ENCODE data around the gene DDX52. TPM values are rescaled to one million over a fixed set of nuclear protein-coding genes. Genes with fewer than 3 reads are reported as not detected.

Gene DDX52
- total and polyA plus RNA-seq, 7 donors = 7.6 to 21.2 (median 16.5) TPM

DNA sequence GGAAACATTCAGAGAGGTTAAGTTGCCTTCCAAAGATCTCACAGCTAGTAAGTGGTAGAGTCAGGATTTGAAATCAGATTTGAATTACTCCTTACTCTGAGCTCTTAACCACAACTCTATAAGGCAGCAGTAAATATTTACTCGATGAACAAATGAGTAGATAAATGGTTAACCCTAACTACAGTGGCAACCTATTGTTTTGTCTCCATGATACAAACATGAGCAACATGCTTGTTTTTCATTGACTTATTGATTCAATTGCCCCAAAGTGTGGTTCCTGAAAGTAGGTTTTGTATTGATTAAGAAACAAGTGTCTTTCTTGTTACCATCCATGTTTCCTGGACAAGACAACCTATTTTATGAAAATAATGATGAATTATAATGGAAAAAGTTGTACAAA is 34.8 kb upstream of the DDX52 start:
- DNase-seq = no peak
- TF ChIP-seq POLR2A (IDR thresholded peaks at IDR 0.05) (no peak), EP300 (IDR thresholded peaks at IDR 0.05) (no peak), POLR2AphosphoS5 (IDR thresholded peaks at IDR 0.05) (no peak), CTCF (IDR thresholded peaks at IDR 0.05) (no peak)
- Histone ChIP-seq H3K27me3 (no peaks in the 10 kb centered on the region), H3K27ac (no peak overlapping the region), H3K4me3 (no peak overlapping the region), H3K36me3 (no peaks in the 10 kb centered on the region), H3K4me1 (peaks cover 0 to 5% (median 0%) of the 10 kb centered on the region in 4 donors), H3K9me3 (no peaks in the 10 kb centered on the region)
- intact Hi-C loops (cut with DNase I) = no loop called here
- WGBS, 2 donors = 34 to 73% methylated on average over 1 of the region's 1 CpG

- Histone ChIP-seq H3K27ac (no peak overlapping the region), H3K9me3 (no peaks in the 10 kb centered on the region), H3K27me3 (no peaks in the 10 kb centered on the region), H3K36me3 (no peaks in the 10 kb centered on the region), H3K4me1 (peaks cover 0 to 5% (median 0%) of the 10 kb centered on the region in 4 donors), H3K4me3 (no peak overlapping the region)
- DNase-seq = no peak
- intact Hi-C loops (cut with DNase I) = no loop called here
- no peak for TF ChIP-seq POLR2AphosphoS5 (IDR thresholded peaks at IDR 0.05)
- TF ChIP-seq POLR2A (IDR thresholded peaks at IDR 0.05) = no peak
- no peak for TF ChIP-seq EP300 (IDR thresholded peaks at IDR 0.05)
- no peak for TF ChIP-seq CTCF (IDR thresholded peaks at IDR 0.05)
- 58 to 76% methylated on average over 1 of the region's 1 CpG for WGBS, 2 donors
Observed at GRCh38 chr17:37677021-37677420, 33.8 kb upstream of the DDX52 start.

GRCh38 chr17:37676115-37676925 is 33.1 kb upstream of the DDX52 start:
- H3K4me1 ChIP-seq = peaks cover 0 to 5% (median 0%) of the 10 kb centered on the region in 4 donors
- WGBS, 2 donors = 3 to 21% methylated on average over 7 of the region's 7 CpGs
- no peaks in the 10 kb centered on the region for H3K27me3 ChIP-seq
- no peaks in the 10 kb centered on the region for H3K9me3 ChIP-seq
- intact Hi-C loops (cut with DNase I) = no loop called here
- H3K4me3 ChIP-seq = no peak overlapping the region
- H3K27ac ChIP-seq = no peak overlapping the region
- H3K36me3 ChIP-seq = no peaks in the 10 kb centered on the region
- no peak for TF ChIP-seq POLR2AphosphoS5 (IDR thresholded peaks at IDR 0.05)
- no peak for DNase-seq

GRCh38 chr17:37674511-37674910 is 31.3 kb upstream of the DDX52 start:
- intact Hi-C loops (cut with DNase I) = no loop called here
- no peak overlapping the region for H3K4me3 ChIP-seq
- H3K9me3 ChIP-seq = no peaks in the 10 kb centered on the region
- TF ChIP-seq EP300 (IDR thresholded peaks at IDR 0.05) (no peak), POLR2AphosphoS5 (IDR thresholded peaks at IDR 0.05) (no peak), CTCF (IDR thresholded peaks at IDR 0.05) (no peak), POLR2A (IDR thresholded peaks at IDR 0.05) (no peak)
- H3K27me3 ChIP-seq = no peaks in the 10 kb centered on the region
- DNase-seq = no peak
- WGBS, 2 donors = 17 to 54% methylated on average over 1 of the region's 1 CpG
- no peak overlapping the region for H3K27ac ChIP-seq
- peaks cover 0 to 5% (median 0%) of the 10 kb centered on the region in 4 donors for H3K4me1 ChIP-seq
- no peaks in the 10 kb centered on the region for H3K36me3 ChIP-seq

DNA sequence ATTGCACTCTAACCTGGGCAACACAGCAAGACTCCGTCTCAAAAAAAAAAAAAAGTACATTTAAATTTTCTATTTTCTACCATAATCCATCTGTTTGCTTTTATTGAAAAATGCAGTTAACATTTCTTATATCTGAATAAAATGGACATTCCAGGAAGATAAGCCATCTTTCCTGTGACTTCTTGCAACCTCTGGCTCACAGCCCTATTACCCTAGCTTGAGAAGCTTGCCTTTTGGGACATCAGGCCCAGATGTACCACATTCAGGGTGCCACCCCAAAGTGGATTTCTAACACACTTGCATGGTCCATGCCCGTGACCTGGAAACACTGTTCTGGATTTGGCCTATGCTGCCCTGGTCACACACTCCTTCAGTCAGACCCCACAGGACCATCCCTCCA is 30.1 kb upstream of the DDX52 start:
- no peak for DNase-seq
- no peak overlapping the region for H3K27ac ChIP-seq
- H3K27me3 ChIP-seq = no peaks in the 10 kb centered on the region
- TF ChIP-seq EP300 (IDR thresholded peaks at IDR 0.05) (no peak), POLR2AphosphoS5 (IDR thresholded peaks at IDR 0.05) (no peak), CTCF (IDR thresholded peaks at IDR 0.05) (no peak), POLR2A (IDR thresholded peaks at IDR 0.05) (no peak)
- intact Hi-C loops (cut with DNase I) = no loop called here
- H3K4me1 ChIP-seq = peaks cover 0 to 5% (median 0%) of the 10 kb centered on the region in 4 donors
- H3K4me3 ChIP-seq = no peak overlapping the region
- H3K9me3 ChIP-seq = no peaks in the 10 kb centered on the region
- no peaks in the 10 kb centered on the region for H3K36me3 ChIP-seq
- WGBS, 2 donors = 97 to 99% methylated on average over 2 of the region's 2 CpGs

Measured in sigmoid colon (tissue), 7 donors.